Gastroesophageal sphincter (tissue), 3 donors: ENCODE measurements around the gene GM2A.

ENCODE experiments used
- CTCF ChIP-seq, 4 experiments: fragments of 200-600 bp in 2 of 4; fragments of 450-650 bp in 2 of 4; sonication (generic) in 1 of 4; IDR thresholded peaks; one replicate each; pipeline ENCODE4 v1.5.1; 2017 to 2019; ENCODE audit warnings: antibody characterized with exemption in 4 of 4, mild to moderate bottlenecking in 2 of 4, moderate library complexity in 2 of 4
- EP300 ChIP-seq: sonication (generic); formaldehyde crosslinking; IDR thresholded peaks from one replicate; pipeline ENCODE4 v1.6.1; 2017; ENCODE audit warnings: antibody characterized with exemption, mild to moderate bottlenecking
- POLR2A ChIP-seq, 2 donors: fragments of 450-650 bp; IDR thresholded peaks; one replicate each; pipeline ENCODE4 v1.6.1; 2017; ENCODE audit warnings: antibody characterized with exemption in 2 of 2, mild to moderate bottlenecking in 2 of 2, moderate library complexity in 1 of 2
- POLR2AphosphoS5 ChIP-seq: sonication (generic); formaldehyde crosslinking; IDR thresholded peaks from one replicate; pipeline ENCODE4 v1.6.1; 2017; ENCODE audit warnings: antibody characterized with exemption

- TF ChIP-seq CTCF (IDR thresholded peaks at IDR 0.05) (no peak), POLR2A (IDR thresholded peaks at IDR 0.05) (no peak), POLR2AphosphoS5 (no peak), EP300 (no peak)
These were observed 4.3 kb upstream of the GM2A start for GRCh38 chr5:151248651-151249050.
